Measurements from ENCODE around the gene TANC1.

DNA sequence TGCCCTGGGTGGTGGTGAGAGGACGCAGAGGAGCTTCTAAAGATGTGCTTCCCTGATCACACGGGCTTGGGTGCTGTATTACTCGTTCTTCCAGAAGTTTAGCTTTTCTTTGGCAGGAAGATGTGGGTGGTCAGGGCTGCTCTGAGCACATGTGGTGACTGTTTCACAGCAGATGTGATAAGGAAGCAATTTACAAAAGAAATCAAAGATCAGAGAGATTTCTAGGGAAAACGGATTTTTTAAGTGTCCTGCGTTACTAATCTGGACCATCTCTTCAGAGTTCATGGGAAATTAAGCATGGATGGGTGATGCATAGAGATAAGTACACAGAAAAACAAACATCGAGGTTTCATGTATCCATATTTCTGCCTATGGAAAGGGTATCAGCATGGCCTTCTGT is 218.7 kb downstream of the TANC1 start:
- TF ChIP-seq POLR2A (IDR thresholded peaks at IDR 0.05; ENCODE audit: low read length) (no peak), GATA1 (IDR thresholded peaks at IDR 0.05; ENCODE audit: low read depth, low read length) (no peak)

All from erythroblast (primary cell).